Calu3 (cell line): ENCODE results near the gene ADAR. TPM values are rescaled to one million over a fixed set of nuclear protein-coding genes. Genes with fewer than 3 reads are reported as not detected.
A peak's percentile ranks its signal among the peaks of the same experiment; 100 is the strongest.

Experiments
- BruUV-seq: library from RNA; stranded (reverse); fragments of 400-500 nt; replicated peaks from 2 replicates; lab custom pipeline; 2021; lab: Mats Ljungman, UMichigan
- CTCF ChIA-PET: fragments of 300-600 bp; sonication (Branson Sonifier 250); formaldehyde crosslinking; loops from one replicate; lab custom pipeline; 2022; ENCODE audit warnings: antibody characterized with exemption; lab: Charles Lee
- DNase-seq: peaks from one replicate; pipeline ENCODE4 v3.0.0; 2022
- H3K27ac Mint-ChIP-seq: one replicate; pipeline ENCODE4 v1.8.0; 2022; ENCODE audit warnings: mixed read lengths; ENCODE audit not compliant: unreplicated experiment
- H3K27me3 Mint-ChIP-seq: one replicate; pipeline ENCODE4 v1.8.0; 2022; ENCODE audit warnings: mixed read lengths; ENCODE audit not compliant: unreplicated experiment
- H3K36me3 Mint-ChIP-seq: one replicate; pipeline ENCODE4 v1.8.0; 2022; ENCODE audit warnings: mild to moderate bottlenecking, moderate library complexity, mixed read lengths; ENCODE audit not compliant: insufficient read depth, unreplicated experiment
- H3K4me1 Mint-ChIP-seq: one replicate; pipeline ENCODE4 v1.8.0; 2022; ENCODE audit warnings: mild to moderate bottlenecking, low read depth, mixed read lengths; ENCODE audit not compliant: unreplicated experiment
- H3K4me3 Mint-ChIP-seq: one replicate; pipeline ENCODE4 v1.8.0; 2022; ENCODE audit warnings: mild to moderate bottlenecking, low read depth, moderate library complexity, mixed read lengths; ENCODE audit not compliant: unreplicated experiment
- H3K9me3 Mint-ChIP-seq: one replicate; pipeline ENCODE4 v1.8.0; 2022; ENCODE audit warnings: low read depth, mixed read lengths; ENCODE audit not compliant: unreplicated experiment
- intact Hi-C: fragments of 100-400 bp; cut with micrococcal nuclease; formaldehyde crosslinking; loops from one replicate; pipeline ENCODE4 v1.10.0; 2022; ENCODE audit not compliant: unreplicated experiment
- total RNA-seq: library from RNA; stranded (reverse); gene quantifications from 2 replicates; pipeline ENCODE4 v1.2.3, GENCODE V29; 2022
- TF ChIP-seq, protein P1 (sequence below): fragments of 200-600 bp; IDR thresholded peaks from one replicate; pipeline ENCODE4 v1.8.0; 2022; ENCODE audit warnings: antibody characterized with exemption; ENCODE audit not compliant: unreplicated experiment

Gene ADAR
- total RNA-seq, 1 experiment from 2014 or later: 298 TPM

DNA sequence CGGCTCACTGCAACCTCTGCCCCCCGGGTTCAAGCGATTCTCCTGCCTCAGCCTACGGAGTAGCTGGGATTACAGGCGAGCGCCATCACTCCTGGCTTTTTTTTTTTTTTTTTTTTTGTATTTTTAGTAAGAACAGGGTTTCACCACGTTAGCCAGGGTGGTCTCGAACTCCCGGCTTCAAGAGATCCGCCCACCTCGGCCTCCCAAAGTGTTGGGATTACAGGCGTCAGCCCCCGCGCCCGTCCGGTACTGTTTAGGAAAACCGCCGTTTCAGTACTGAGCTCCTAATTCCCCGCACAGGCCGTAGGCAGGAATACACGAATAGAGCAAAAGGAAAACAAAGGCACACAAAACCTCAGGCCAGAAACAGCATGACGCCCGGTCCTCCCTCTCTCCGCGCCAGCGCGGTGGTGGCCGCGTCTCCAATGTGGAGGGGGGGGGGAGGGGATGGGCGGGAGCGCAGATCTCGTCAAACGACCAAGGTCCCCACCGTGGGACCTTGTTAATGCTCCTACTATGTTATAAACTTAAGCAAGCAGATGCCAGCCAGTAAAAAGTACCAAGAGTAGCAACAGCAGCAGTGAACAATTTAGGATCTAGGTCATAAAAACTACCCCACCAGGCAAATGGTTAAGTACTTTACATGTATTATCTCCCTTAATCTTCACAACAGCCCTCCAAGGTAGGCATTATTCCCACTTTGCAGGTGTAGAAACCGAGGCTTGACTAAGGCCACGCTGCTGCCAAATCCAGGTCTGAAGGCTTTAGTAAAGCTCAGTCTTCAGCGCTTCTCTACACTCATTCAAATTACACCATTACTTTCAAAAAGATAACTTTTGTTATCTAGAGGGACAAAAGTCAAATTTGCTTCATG is 648 bp upstream of the ADAR start:
- Mint-ChIP-seq H3K27ac (peak overlapping the region; percentile 91), H3K4me3 (peak overlapping the region; percentile 94), H3K36me3 (peaks cover 30% of the 10 kb centered on the region), H3K4me1 (peaks cover 39% of the 10 kb centered on the region), H3K9me3 (no peaks in the 10 kb centered on the region), H3K27me3 (no peaks in the 10 kb centered on the region)
- intact Hi-C loops: no loop called here
- CTCF ChIA-PET: interaction anchor here (0.6 to 0.7 kb wide), 5 partner anchors 12 to 1887 kb away, joined by 3 to 7 read pairs (median 4); no protein-coding TSS in a partner anchor
- TF ChIP-seq, protein P1, sequence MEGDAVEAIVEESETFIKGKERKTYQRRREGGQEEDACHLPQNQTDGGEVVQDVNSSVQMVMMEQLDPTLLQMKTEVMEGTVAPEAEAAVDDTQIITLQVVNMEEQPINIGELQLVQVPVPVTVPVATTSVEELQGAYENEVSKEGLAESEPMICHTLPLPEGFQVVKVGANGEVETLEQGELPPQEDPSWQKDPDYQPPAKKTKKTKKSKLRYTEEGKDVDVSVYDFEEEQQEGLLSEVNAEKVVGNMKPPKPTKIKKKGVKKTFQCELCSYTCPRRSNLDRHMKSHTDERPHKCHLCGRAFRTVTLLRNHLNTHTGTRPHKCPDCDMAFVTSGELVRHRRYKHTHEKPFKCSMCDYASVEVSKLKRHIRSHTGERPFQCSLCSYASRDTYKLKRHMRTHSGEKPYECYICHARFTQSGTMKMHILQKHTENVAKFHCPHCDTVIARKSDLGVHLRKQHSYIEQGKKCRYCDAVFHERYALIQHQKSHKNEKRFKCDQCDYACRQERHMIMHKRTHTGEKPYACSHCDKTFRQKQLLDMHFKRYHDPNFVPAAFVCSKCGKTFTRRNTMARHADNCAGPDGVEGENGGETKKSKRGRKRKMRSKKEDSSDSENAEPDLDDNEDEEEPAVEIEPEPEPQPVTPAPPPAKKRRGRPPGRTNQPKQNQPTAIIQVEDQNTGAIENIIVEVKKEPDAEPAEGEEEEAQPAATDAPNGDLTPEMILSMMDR: no peak
- BruUV-seq: TSS peak; percentile 49
- DNase-seq: peak; percentile 36

DNA sequence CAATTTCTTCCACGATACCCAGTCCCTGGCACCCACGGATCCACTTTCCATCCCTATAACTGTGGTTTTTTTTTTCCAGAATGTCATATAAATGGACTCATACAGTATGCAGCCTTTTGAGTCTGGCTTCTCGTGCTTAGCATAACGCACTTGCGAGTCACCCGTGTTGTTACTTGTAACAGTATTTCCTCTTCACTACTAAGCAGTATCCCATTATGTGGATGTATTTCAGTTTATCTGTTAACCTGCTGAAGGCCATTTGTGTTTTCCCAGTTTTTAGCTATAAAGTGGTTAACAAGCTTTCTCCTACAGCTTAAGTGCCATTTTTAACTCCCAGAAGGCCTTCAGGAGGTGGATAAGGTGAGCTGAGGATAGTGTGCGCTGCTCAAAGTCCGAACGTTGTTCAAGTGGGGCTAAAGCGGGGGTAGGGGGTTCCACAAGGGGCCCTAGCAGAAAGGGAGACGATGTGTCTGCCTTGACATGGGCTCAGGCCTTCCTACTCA is 829 bp downstream of the ADAR start:
- Mint-ChIP-seq H3K27me3 (no peaks in the 10 kb centered on the region), H3K27ac (peak overlapping the region; percentile 91), H3K36me3 (peaks cover 31% of the 10 kb centered on the region), H3K4me3 (peak overlapping the region; percentile 94), H3K9me3 (no peaks in the 10 kb centered on the region), H3K4me1 (peaks cover 42% of the 10 kb centered on the region)
- intact Hi-C loops: no loop called here
- CTCF ChIA-PET: interaction anchor here (0.6 to 0.9 kb wide), 2 partner anchors 27 to 47 kb away, joined by 3 to 4 read pairs; no protein-coding TSS in a partner anchor
- DNase-seq: no peak
- TF ChIP-seq, protein P1: no peak
- TSS peak; percentile 82 for BruUV-seq

DNA sequence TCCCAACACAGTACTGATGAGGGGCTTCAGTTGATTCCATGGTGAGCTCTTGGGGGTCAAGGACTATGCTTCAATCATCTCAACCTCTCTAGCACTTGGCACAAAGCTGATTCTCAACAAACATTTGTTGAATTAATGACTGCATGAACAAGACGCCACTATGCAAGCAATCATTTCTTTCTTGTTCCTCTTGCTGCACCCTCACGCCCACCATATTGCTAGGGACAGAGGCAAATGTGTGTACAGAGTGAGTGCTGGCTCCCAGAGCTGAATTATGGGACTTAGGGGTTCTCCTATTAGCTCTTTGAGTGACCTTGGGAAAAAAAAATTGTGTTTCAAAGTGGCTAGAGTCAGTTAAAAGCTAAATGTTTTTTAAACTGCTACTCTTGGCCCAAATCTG is 2.5 kb downstream of the ADAR start:
- Mint-ChIP-seq H3K36me3 (peaks cover 47% of the 10 kb centered on the region), H3K4me3 (no peak overlapping the region), H3K27ac (peak overlapping the region; percentile 2), H3K4me1 (peaks cover 42% of the 10 kb centered on the region), H3K9me3 (no peaks in the 10 kb centered on the region), H3K27me3 (no peaks in the 10 kb centered on the region)
- no TSS peak for BruUV-seq
- TF ChIP-seq, protein P1: no peak
- DNase-seq: no peak
- intact Hi-C loops: no loop called here
- CTCF ChIA-PET: interaction anchor here (0.7 kb wide), 1 partner anchor 8 kb away, joined by 4 read pairs; no protein-coding TSS in a partner anchor

DNA sequence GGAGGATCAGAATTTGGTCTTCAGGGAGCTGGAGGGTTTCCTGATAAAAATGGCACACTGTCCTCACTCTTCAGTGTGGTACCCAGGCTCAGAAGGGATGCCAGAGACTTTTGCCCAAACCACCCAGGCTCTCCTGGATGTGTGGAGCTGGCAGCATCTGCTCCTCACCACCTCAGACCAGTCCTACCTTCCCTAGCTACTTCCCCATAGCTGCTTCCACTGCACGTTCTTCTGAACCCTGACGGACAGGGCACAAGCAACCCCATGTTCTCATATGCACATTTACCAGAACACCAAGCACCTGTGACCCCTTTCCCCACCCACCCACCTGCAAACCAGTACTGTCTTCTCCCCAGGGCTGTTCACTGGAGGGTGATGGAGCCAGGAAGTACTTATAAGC is 4.7 kb downstream of the ADAR start:
- Mint-ChIP-seq H3K36me3 (peaks cover 52% of the 10 kb centered on the region), H3K27ac (no peak overlapping the region), H3K4me1 (peaks cover 31% of the 10 kb centered on the region), H3K27me3 (no peaks in the 10 kb centered on the region), H3K4me3 (no peak overlapping the region), H3K9me3 (no peaks in the 10 kb centered on the region)
- no peak for DNase-seq
- intact Hi-C loops: no loop called here
- CTCF ChIA-PET: no interaction called here
- TF ChIP-seq, protein P1: no peak
- no TSS peak for BruUV-seq
